ENCODE results near the gene AFAP1L1.

AFAP1L1 gene

GRCh38 chr5:149372076-149372795 lies 100.6 kb downstream of the AFAP1L1 start:
- Histone ChIP-seq H3K27me3 (replicated peaks; ENCODE audit: insufficient read depth, low read length) (no peaks in the 10 kb centered on the region), H4K20me1 (ENCODE audit: insufficient read depth, low read length) (no peaks in the 10 kb centered on the region), H3K79me2 (ENCODE audit: low read length) (no peaks in the 10 kb centered on the region), H3K36me3 (replicated peaks; ENCODE audit: insufficient read depth, low read length) (no peaks in the 10 kb centered on the region), H3K4me2 (ENCODE audit: low read depth, low read length) (no peak overlapping the region), H3K9me3 (replicated peaks; ENCODE audit: insufficient read depth, low read length) (no peaks in the 10 kb centered on the region), H3F3A (ENCODE audit: insufficient read depth, low read length) (no peaks in the 10 kb centered on the region; the same call in 1 of the 2 replicates), H3K9me2 (replicated peaks; ENCODE audit: insufficient read depth, low read length) (no peaks in the 10 kb centered on the region), H3K27ac (ENCODE audit: low read length) (no peak overlapping the region), H3K4me3 (ENCODE audit: low read length) (no peak overlapping the region), H3K9ac (ENCODE audit: low read length) (no peak overlapping the region), H2AFZ (ENCODE audit: low read length) (no peak overlapping the region), H3K4me1 (ENCODE audit: low read length) (peaks cover 15% of the 10 kb centered on the region)
- no peak for DNase-seq
- TF ChIP-seq EZH2phosphoT487 (IDR thresholded peaks at IDR 0.05; ENCODE audit: low read length), result no peak
- TF ChIP-seq CTCF (IDR thresholded peaks at IDR 0.05; ENCODE audit: low read length), result no peak
- no peak for TF ChIP-seq EZH2 (optimal IDR thresholded peaks at IDR 0.05; ENCODE audit: low read depth, low read length)

DNA sequence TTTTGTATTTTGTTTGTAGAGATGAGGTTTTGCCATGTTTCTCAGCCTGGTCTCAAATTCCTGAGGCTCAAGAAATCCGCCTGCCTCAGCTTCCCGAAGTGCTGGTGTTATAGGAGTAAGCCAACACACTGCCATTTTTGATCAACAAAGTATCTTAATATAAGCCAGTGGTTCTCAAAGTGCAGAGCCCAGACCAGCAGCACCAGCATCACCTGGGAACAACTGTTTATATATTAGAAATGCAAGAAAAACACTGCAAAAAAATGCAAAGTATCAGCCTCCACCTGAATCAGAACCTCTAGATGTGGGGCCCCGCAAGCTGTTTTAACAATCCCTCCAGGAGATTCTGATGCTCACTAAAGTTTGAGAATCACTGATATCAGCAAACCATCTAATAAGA lies 101.3 kb downstream of the AFAP1L1 start:
- Histone ChIP-seq H3K27ac (ENCODE audit: low read length) (no peak overlapping the region), H3K27me3 (replicated peaks; ENCODE audit: insufficient read depth, low read length) (no peaks in the 10 kb centered on the region), H3K9ac (ENCODE audit: low read length) (no peak overlapping the region), H3K9me3 (replicated peaks; ENCODE audit: insufficient read depth, low read length) (no peaks in the 10 kb centered on the region), H3F3A (ENCODE audit: insufficient read depth, low read length) (no peaks in the 10 kb centered on the region), H2AFZ (ENCODE audit: low read length) (no peak overlapping the region), H3K9me2 (replicated peaks; ENCODE audit: insufficient read depth, low read length) (no peaks in the 10 kb centered on the region), H3K4me3 (ENCODE audit: low read length) (no peak overlapping the region), H3K4me1 (ENCODE audit: low read length) (peaks cover 9% of the 10 kb centered on the region), H3K79me2 (ENCODE audit: low read length) (no peaks in the 10 kb centered on the region), H3K4me2 (ENCODE audit: low read depth, low read length) (no peak overlapping the region), H3K36me3 (replicated peaks; ENCODE audit: insufficient read depth, low read length) (no peaks in the 10 kb centered on the region), H4K20me1 (ENCODE audit: insufficient read depth, low read length) (no peaks in the 10 kb centered on the region)
- DNase-seq, result no peak
- TF ChIP-seq EZH2phosphoT487 (IDR thresholded peaks at IDR 0.05; ENCODE audit: low read length) (no peak), CTCF (IDR thresholded peaks at IDR 0.05; ENCODE audit: low read length) (no peak), EZH2 (optimal IDR thresholded peaks at IDR 0.05; ENCODE audit: low read depth, low read length) (no peak)

GRCh38 chr5:149374303-149374702 lies 102.6 kb downstream of the AFAP1L1 start:
- H3K4me2 ChIP-seq (ENCODE audit: low read depth, low read length), result no peak overlapping the region
- no peak for DNase-seq
- TF ChIP-seq EZH2 (optimal IDR thresholded peaks at IDR 0.05; ENCODE audit: low read depth, low read length) (no peak), CTCF (IDR thresholded peaks at IDR 0.05; ENCODE audit: low read length) (no peak), EZH2phosphoT487 (IDR thresholded peaks at IDR 0.05; ENCODE audit: low read length) (no peak)

More at GRCh38 chr5:149374303-149374702, 102.6 kb downstream of the AFAP1L1 start:
- Histone ChIP-seq H3K4me1 (ENCODE audit: low read length) (peaks cover 4% of the 10 kb centered on the region; the same call in 1 of the 2 replicates), H3K9me2 (replicated peaks; ENCODE audit: insufficient read depth, low read length) (no peaks in the 10 kb centered on the region), H3K36me3 (replicated peaks; ENCODE audit: insufficient read depth, low read length) (no peaks in the 10 kb centered on the region), H3K79me2 (ENCODE audit: low read length) (no peaks in the 10 kb centered on the region), H3F3A (ENCODE audit: insufficient read depth, low read length) (no peaks in the 10 kb centered on the region), H3K27me3 (replicated peaks; ENCODE audit: insufficient read depth, low read length) (no peaks in the 10 kb centered on the region), H3K9ac (ENCODE audit: low read length) (no peak overlapping the region), H2AFZ (ENCODE audit: low read length) (no peak overlapping the region), H3K27ac (ENCODE audit: low read length) (no peak overlapping the region), H3K9me3 (replicated peaks; ENCODE audit: insufficient read depth, low read length) (no peaks in the 10 kb centered on the region), H4K20me1 (ENCODE audit: insufficient read depth, low read length) (no peaks in the 10 kb centered on the region), H3K4me3 (ENCODE audit: low read length) (no peak overlapping the region)
